Central memory CD8-positive, alpha-beta T cell (primary cell): Measurements from ENCODE around the gene ITIH2.
"Not testable (repeated sequence)": the region's sequence is repeated elsewhere in the genome, so short reads cannot be mapped to it uniquely, and the experiment has no call there.

Experiments
- ATAC-seq: fragments of 150-1000 bp; cut with Tn5 transposase; replicated peaks from 2 replicates; pipeline ENCODE4 v1.10.0; 2022; ENCODE audit warnings: mild to moderate bottlenecking, moderate FRiP score, moderate number of reproducible peaks; ENCODE audit not compliant: poor library complexity, severe bottlenecking; ENCODE audit errors: extremely low read depth
- DNase-seq, 2 donors: peaks; one replicate each; pipeline ENCODE4 v3.0.0; 2021; ENCODE audit warnings: low spot score in 2 of 2
- H3K27ac Mint-ChIP-seq: one replicate; pipeline ENCODE4 v1.8.0; 2022; ENCODE audit warnings: low read depth, mild to moderate bottlenecking, moderate library complexity, mixed read lengths
- H3K27me3 Mint-ChIP-seq: one replicate; pipeline ENCODE4 v1.8.0; 2022; ENCODE audit warnings: mixed read lengths
- H3K36me3 Mint-ChIP-seq: one replicate; pipeline ENCODE4 v1.8.0; 2022; ENCODE audit warnings: mild to moderate bottlenecking, moderate library complexity, mixed read lengths; ENCODE audit not compliant: insufficient read depth
- H3K4me1 Mint-ChIP-seq: one replicate; pipeline ENCODE4 v1.8.0; 2022; ENCODE audit warnings: mixed read lengths
- H3K4me3 Mint-ChIP-seq: one replicate; pipeline ENCODE4 v1.8.0; 2022; ENCODE audit warnings: mild to moderate bottlenecking, moderate library complexity, mixed read lengths
- H3K9me3 Mint-ChIP-seq: one replicate; pipeline ENCODE4 v1.8.0; 2022; ENCODE audit warnings: mixed read lengths

ITIH2 gene

GRCh38 chr10:7680078-7680477 lies 23.0 kb upstream of the ITIH2 start:
- not testable (repeated sequence) for H3K9me3 Mint-ChIP-seq, H3K27ac Mint-ChIP-seq, H3K4me3 Mint-ChIP-seq, DNase-seq, H3K36me3 Mint-ChIP-seq, H3K4me1 Mint-ChIP-seq, ATAC-seq
- peaks cover 49% of the 10 kb centered on the region for H3K27me3 Mint-ChIP-seq

GRCh38 chr10:7686351-7687171 lies 16.6 kb upstream of the ITIH2 start:
- Mint-ChIP-seq H3K27me3 (peaks cover 11% of the 10 kb centered on the region), H3K27ac (no peak overlapping the region), H3K4me3 (no peak overlapping the region), H3K36me3 (no peaks in the 10 kb centered on the region), H3K9me3 (no peaks in the 10 kb centered on the region), H3K4me1 (peaks cover 5% of the 10 kb centered on the region)
- no peak for DNase-seq
- ATAC-seq, result no peak

GRCh38 chr10:7687228-7687907 lies 15.7 kb upstream of the ITIH2 start:
- no peak overlapping the region for H3K27ac Mint-ChIP-seq
- peak; percentile 91 for ATAC-seq
- H3K27me3 Mint-ChIP-seq, result peaks cover 11% of the 10 kb centered on the region
- H3K36me3 Mint-ChIP-seq, result no peaks in the 10 kb centered on the region
- H3K9me3 Mint-ChIP-seq, result no peaks in the 10 kb centered on the region
- H3K4me3 Mint-ChIP-seq, result no peak overlapping the region
- H3K4me1 Mint-ChIP-seq, result peaks cover 5% of the 10 kb centered on the region
- DNase-seq, result peak; percentile 45 to 67

GRCh38 chr10:7689591-7689990 lies 13.5 kb upstream of the ITIH2 start:
- Mint-ChIP-seq H3K27me3 (peaks cover 8% of the 10 kb centered on the region), H3K27ac (no peak overlapping the region), H3K36me3 (no peaks in the 10 kb centered on the region), H3K4me3 (no peak overlapping the region), H3K9me3 (peaks cover 6% of the 10 kb centered on the region), H3K4me1 (peaks cover 5% of the 10 kb centered on the region)
- ATAC-seq, result no peak
- no peak for DNase-seq

- not testable (repeated sequence) for H3K36me3 Mint-ChIP-seq, DNase-seq, H3K27me3 Mint-ChIP-seq, H3K27ac Mint-ChIP-seq, H3K9me3 Mint-ChIP-seq, H3K4me3 Mint-ChIP-seq, H3K4me1 Mint-ChIP-seq
- ATAC-seq, result peak; percentile 19
Observed at GRCh38 chr10:7690885-7691597, 12.1 kb upstream of the ITIH2 start.

GRCh38 chr10:7692368-7692767 lies 10.7 kb upstream of the ITIH2 start:
- not testable (repeated sequence) for DNase-seq, H3K4me1 Mint-ChIP-seq, ATAC-seq, H3K27ac Mint-ChIP-seq, H3K27me3 Mint-ChIP-seq, H3K36me3 Mint-ChIP-seq, H3K9me3 Mint-ChIP-seq, H3K4me3 Mint-ChIP-seq

GRCh38 chr10:7693194-7693593 lies 9.9 kb upstream of the ITIH2 start:
- not testable (repeated sequence) for H3K36me3 Mint-ChIP-seq, H3K4me3 Mint-ChIP-seq, H3K27ac Mint-ChIP-seq, DNase-seq, H3K9me3 Mint-ChIP-seq, ATAC-seq, H3K4me1 Mint-ChIP-seq
- peaks cover 17% of the 10 kb centered on the region for H3K27me3 Mint-ChIP-seq

GRCh38 chr10:7696545-7696944 lies 6.6 kb upstream of the ITIH2 start:
- DNase-seq, result no peak
- ATAC-seq, result no peak

GRCh38 chr10:7697426-7697825 lies 5.7 kb upstream of the ITIH2 start:
- H3K27ac Mint-ChIP-seq, result no peak overlapping the region
- no peaks in the 10 kb centered on the region for H3K36me3 Mint-ChIP-seq

More at GRCh38 chr10:7696545-7696944, 6.6 kb upstream of the ITIH2 start:
- no peak overlapping the region for H3K4me3 Mint-ChIP-seq
- H3K27me3 Mint-ChIP-seq, result peaks cover 46% of the 10 kb centered on the region
- H3K27ac Mint-ChIP-seq, result no peak overlapping the region
- H3K36me3 Mint-ChIP-seq, result no peaks in the 10 kb centered on the region
- peaks cover 6% of the 10 kb centered on the region for H3K9me3 Mint-ChIP-seq
- no peaks in the 10 kb centered on the region for H3K4me1 Mint-ChIP-seq

GRCh38 chr10:7700577-7701125 lies 2.5 kb upstream of the ITIH2 start:
- DNase-seq (no peak), ATAC-seq (no peak)
- H3K36me3 Mint-ChIP-seq, result no peaks in the 10 kb centered on the region
- H3K4me3 Mint-ChIP-seq, result no peak overlapping the region
- H3K9me3 Mint-ChIP-seq, result no peaks in the 10 kb centered on the region
- peaks cover 77% of the 10 kb centered on the region for H3K27me3 Mint-ChIP-seq
- H3K27ac Mint-ChIP-seq, result no peak overlapping the region
- H3K4me1 Mint-ChIP-seq, result no peaks in the 10 kb centered on the region

More at GRCh38 chr10:7697426-7697825, 5.7 kb upstream of the ITIH2 start:
- no peak overlapping the region for H3K4me3 Mint-ChIP-seq
- H3K9me3 Mint-ChIP-seq, result peaks cover 6% of the 10 kb centered on the region
- no peak for ATAC-seq
- peaks cover 54% of the 10 kb centered on the region for H3K27me3 Mint-ChIP-seq
- no peak for DNase-seq
- H3K4me1 Mint-ChIP-seq, result no peaks in the 10 kb centered on the region

GRCh38 chr10:7701158-7701742 lies 1.9 kb upstream of the ITIH2 start:
- H3K9me3 Mint-ChIP-seq, result no peaks in the 10 kb centered on the region

GRCh38 chr10:7702288-7702812 lies 766 bp upstream of the ITIH2 start:
- H3K27me3 Mint-ChIP-seq, result peaks cover 91% of the 10 kb centered on the region
- no peaks in the 10 kb centered on the region for H3K4me1 Mint-ChIP-seq
- H3K27ac Mint-ChIP-seq, result no peak overlapping the region
- H3K9me3 Mint-ChIP-seq, result no peaks in the 10 kb centered on the region
- no peaks in the 10 kb centered on the region for H3K36me3 Mint-ChIP-seq
- no peak for ATAC-seq
- no peak for DNase-seq
- H3K4me3 Mint-ChIP-seq, result no peak overlapping the region

More at GRCh38 chr10:7701158-7701742, 1.9 kb upstream of the ITIH2 start:
- H3K4me3 Mint-ChIP-seq, result no peak overlapping the region
- ATAC-seq, result no peak
- H3K27ac Mint-ChIP-seq, result no peak overlapping the region
- DNase-seq, result no peak
- no peaks in the 10 kb centered on the region for H3K36me3 Mint-ChIP-seq
- no peaks in the 10 kb centered on the region for H3K4me1 Mint-ChIP-seq
- peaks cover 83% of the 10 kb centered on the region for H3K27me3 Mint-ChIP-seq
